Upper lobe of left lung (tissue), 4 donors: ENCODE results near the gene SPAG8.

Source experiments
- POLR2A ChIP-seq, 4 donors: fragments of 450-650 bp; IDR thresholded peaks; one replicate each; pipeline ENCODE4 v1.5.1; 2016 to 2017; ENCODE audit warnings: antibody characterized with exemption in 4 of 4, mild to moderate bottlenecking in 2 of 4
- TF ChIP-seq, protein P1 (sequence below), 6 experiments: fragments of 450-650 bp in 4 of 6; fragments of 200-600 bp in 2 of 6; sonication (generic) in 2 of 6; IDR thresholded peaks; one replicate each; pipeline ENCODE4 v1.5.1; 2016 to 2019; ENCODE audit warnings: antibody characterized with exemption in 6 of 6

DNA sequence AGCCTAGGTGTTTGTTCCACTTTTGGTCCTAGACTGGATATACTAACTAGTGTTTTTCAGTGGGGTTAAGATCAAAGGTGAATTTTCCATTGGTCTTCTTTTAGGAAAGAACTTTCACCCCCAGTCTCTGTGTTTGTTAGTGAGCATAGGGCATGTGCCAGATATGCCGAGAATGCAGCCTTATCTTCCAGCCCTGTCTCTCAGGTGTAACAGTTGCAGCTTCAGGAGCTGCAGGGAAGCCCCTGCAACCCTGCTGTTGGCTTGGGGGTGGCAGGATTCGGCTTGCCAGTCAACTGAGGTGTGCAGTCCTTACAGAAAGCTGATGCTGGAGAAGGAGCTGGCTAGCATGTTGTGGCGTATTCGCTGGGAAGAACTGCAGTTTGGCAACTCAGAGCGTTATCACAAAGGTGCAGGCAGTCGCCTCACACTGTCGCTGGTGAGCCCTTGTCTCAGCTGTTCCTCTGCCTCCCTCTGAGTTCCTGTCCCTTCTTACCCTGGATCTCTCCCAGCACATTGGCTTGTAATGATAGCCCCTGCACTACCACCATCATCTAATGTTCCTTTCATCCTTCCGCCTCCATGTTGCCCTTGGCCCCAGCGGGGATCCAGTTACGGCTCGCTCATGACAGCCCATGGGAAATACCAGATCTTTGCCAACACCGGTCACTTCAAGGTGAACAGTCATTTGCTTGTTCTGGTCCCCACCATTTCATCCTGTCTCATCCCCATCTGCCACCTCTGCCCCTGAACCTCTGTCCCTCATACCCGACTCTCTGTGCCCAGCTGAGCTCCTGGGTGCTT lies 10.5 kb downstream of the SPAG8 start:
- TF ChIP-seq, protein P1, sequence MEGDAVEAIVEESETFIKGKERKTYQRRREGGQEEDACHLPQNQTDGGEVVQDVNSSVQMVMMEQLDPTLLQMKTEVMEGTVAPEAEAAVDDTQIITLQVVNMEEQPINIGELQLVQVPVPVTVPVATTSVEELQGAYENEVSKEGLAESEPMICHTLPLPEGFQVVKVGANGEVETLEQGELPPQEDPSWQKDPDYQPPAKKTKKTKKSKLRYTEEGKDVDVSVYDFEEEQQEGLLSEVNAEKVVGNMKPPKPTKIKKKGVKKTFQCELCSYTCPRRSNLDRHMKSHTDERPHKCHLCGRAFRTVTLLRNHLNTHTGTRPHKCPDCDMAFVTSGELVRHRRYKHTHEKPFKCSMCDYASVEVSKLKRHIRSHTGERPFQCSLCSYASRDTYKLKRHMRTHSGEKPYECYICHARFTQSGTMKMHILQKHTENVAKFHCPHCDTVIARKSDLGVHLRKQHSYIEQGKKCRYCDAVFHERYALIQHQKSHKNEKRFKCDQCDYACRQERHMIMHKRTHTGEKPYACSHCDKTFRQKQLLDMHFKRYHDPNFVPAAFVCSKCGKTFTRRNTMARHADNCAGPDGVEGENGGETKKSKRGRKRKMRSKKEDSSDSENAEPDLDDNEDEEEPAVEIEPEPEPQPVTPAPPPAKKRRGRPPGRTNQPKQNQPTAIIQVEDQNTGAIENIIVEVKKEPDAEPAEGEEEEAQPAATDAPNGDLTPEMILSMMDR (IDR thresholded peaks at IDR 0.05), result no peak
- no peak for TF ChIP-seq POLR2A (IDR thresholded peaks at IDR 0.05)
